HCT116 (cell line): ENCODE results near the gene NEK8. TPM values are rescaled to one million over a fixed set of nuclear protein-coding genes. Genes with fewer than 3 reads are reported as not detected.

Source experiments
- ATAC-seq: fragments of 200-7000 bp; cut with Tn5 transposase; 2 replicates; pipeline ENCODE4 v1.9.1; 2020; ENCODE audit warnings: mild to moderate bottlenecking, moderate library complexity
- BruUV-seq: library from RNA; stranded (reverse); fragments of 400-500 nt; replicated peaks from 2 replicates; lab custom pipeline; 2021; lab: Mats Ljungman, UMichigan
- CTCF ChIA-PET: fragments of 300-600 bp; sonication (Branson Sonifier 250); formaldehyde crosslinking; loops from one replicate; lab custom pipeline; 2021; ENCODE audit warnings: antibody characterized with exemption; lab: Charles Lee
- POLR2A ChIA-PET: fragments of 300-600, 350-600 bp; sonication (Branson Sonifier 250); formaldehyde crosslinking; loops from one replicate; lab custom pipeline; 2021; ENCODE audit warnings: antibody characterized with exemption; lab: Charles Lee
- RAD21 ChIA-PET, 2 experiments: fragments of 300-600 bp; sonication (Branson Sonifier 250); formaldehyde crosslinking; loops; one replicate each; lab custom pipeline; 2023; ENCODE audit warnings: low total read pairs in 2 of 2; ENCODE audit not compliant: uncharacterized antibody in 2 of 2, unreplicated experiment in 2 of 2, low non-redundant PET in 1 of 2; lab: Charles Lee
- DNase-seq: peaks from one replicate; pipeline ENCODE4 v3.0.0-alpha.2; 2010; ENCODE audit warnings: low read depth, low spot score
- H2AFZ ChIP-seq: fragments of 200-600 bp; shearing (Covaris generic), sonication (generic); 2 replicates; pipeline ENCODE4 v1.6.1; 2017; ENCODE audit warnings: low read depth, mixed run types, mixed read lengths, antibody characterized with exemption, low read length; ENCODE audit not compliant: poor library complexity, severe bottlenecking
- H3K27ac ChIP-seq: 2 replicates; pipeline ENCODE4 v1.5.1; 2012; ENCODE audit warnings: low read depth, low read length
- H3K27me3 ChIP-seq: fragments of 200-600 bp; sonication (generic); 2 replicates; pipeline ENCODE4 v1.6.1; 2016; ENCODE audit warnings: mixed run types, low read length, mixed read lengths; ENCODE audit not compliant: insufficient read depth
- H3K36me3 ChIP-seq, 2 experiments: fragments of 200-500 bp in 1 of 2; fragments of 200-600 bp in 1 of 2; sonication (Bioruptor generic) in 1 of 2; sonication (generic) in 1 of 2; 2 replicates each; pipeline versions ENCODE4 v1.5.1 to v1.6.1; 2014 to 2016; ENCODE audit warnings: low read length in 2 of 2, inconsistent platforms in 1 of 2, mixed read lengths in 1 of 2, mixed run types in 1 of 2; ENCODE audit not compliant: insufficient read depth in 2 of 2, control insufficient read depth in 1 of 2
- H3K4me1 ChIP-seq, 2 experiments: fragments of 200-600 bp in 1 of 2; sonication (generic) in 1 of 2; 2 replicates each; pipeline versions ENCODE4 v1.5.1 to v1.6.1; 2012 to 2017; ENCODE audit warnings: low read length in 2 of 2, inconsistent platforms in 1 of 2, mild to moderate bottlenecking in 1 of 2, mixed read lengths in 1 of 2, mixed run types in 1 of 2, moderate library complexity in 1 of 2; ENCODE audit not compliant: insufficient read depth in 2 of 2, control insufficient read depth in 1 of 2
- H3K4me2 ChIP-seq: fragments of 200-600 bp; sonication (generic); 2 replicates; pipeline ENCODE4 v1.6.1; 2017; ENCODE audit warnings: mixed run types, low read length, mixed read lengths
- H3K4me3 ChIP-seq, 2 experiments: fragments of 200-600 bp in 1 of 2; sonication (generic) in 1 of 2; replicated peaks in 1 of 2; 2 replicates each; pipeline ENCODE4 v1.5.1; 2011 to 2016; ENCODE audit warnings: low read length in 2 of 2, control low read depth in 1 of 2, low read depth in 1 of 2, mild to moderate bottlenecking in 1 of 2, mixed read lengths in 1 of 2, mixed run types in 1 of 2
- H3K79me2 ChIP-seq: fragments of 200-600 bp; sonication (generic); 2 replicates; pipeline ENCODE4 v1.6.1; 2017; ENCODE audit warnings: mild to moderate bottlenecking, mixed run types, low read length, moderate library complexity, mixed read lengths; ENCODE audit not compliant: insufficient read depth
- H3K9ac ChIP-seq: fragments of 200-600 bp; sonication (generic); 2 replicates; pipeline ENCODE4 v1.6.1; 2016; ENCODE audit warnings: low read length, mixed read lengths
- H3K9me2 ChIP-seq: fragments of 200-600 bp; sonication (generic), shearing (Covaris generic); 2 replicates; pipeline ENCODE4 v1.6.1; 2017; ENCODE audit warnings: mixed run types, mild to moderate bottlenecking, moderate library complexity; ENCODE audit not compliant: insufficient read depth
- H3K9me3 ChIP-seq, 2 experiments: fragments of 200-500 bp in 1 of 2; fragments of 200-600 bp in 1 of 2; sonication (Bioruptor generic) in 1 of 2; sonication (generic) in 1 of 2; 2 replicates each; pipeline ENCODE4 v1.6.1; 2014 to 2017; ENCODE audit warnings: low read length in 2 of 2, mixed read lengths in 2 of 2, inconsistent platforms in 1 of 2, low read depth in 1 of 2, mild to moderate bottlenecking in 1 of 2, mixed run types in 1 of 2, moderate library complexity in 1 of 2; ENCODE audit not compliant: control insufficient read depth in 1 of 2, insufficient read depth in 1 of 2
- H4K20me1 ChIP-seq: fragments of 200-600 bp; sonication (generic), shearing (Covaris generic); 2 replicates; pipeline ENCODE4 v1.6.1; 2017; ENCODE audit warnings: mixed run types, mild to moderate bottlenecking, moderate library complexity; ENCODE audit not compliant: insufficient read depth
- CBX3 ChIP-seq: IDR thresholded peaks from 2 replicates; pipeline ENCODE4 v1.6.1; 2012; ENCODE audit warnings: low read depth
- CEBPB ChIP-seq: IDR thresholded peaks from 2 replicates; pipeline ENCODE4 v1.6.1; 2012; ENCODE audit warnings: low read depth
- EGR1 ChIP-seq: IDR thresholded peaks from 2 replicates; pipeline ENCODE4 v1.6.1; 2012; ENCODE audit warnings: low read depth
- EZH2phosphoT487 ChIP-seq: fragments of 200-600 bp; IDR thresholded peaks from 2 replicates; pipeline ENCODE4 v1.6.1; 2018; ENCODE audit warnings: antibody characterized with exemption, borderline replicate concordance
- FOSL1 ChIP-seq: IDR thresholded peaks from 2 replicates; pipeline ENCODE4 v1.6.1; 2012; ENCODE audit warnings: low read depth
- JUND ChIP-seq: IDR thresholded peaks from 2 replicates; pipeline ENCODE4 v1.6.1; 2012
- POLR2A ChIP-seq: IDR thresholded peaks from 2 replicates; pipeline ENCODE4 v1.7.0; 2011; ENCODE audit warnings: borderline replicate concordance; ENCODE audit not compliant: insufficient read depth, insufficient read length; ENCODE audit errors: extremely low read depth
- POLR2AphosphoS5 ChIP-seq: IDR thresholded peaks from 2 replicates; pipeline ENCODE4 v1.6.1; 2011; ENCODE audit warnings: mild to moderate bottlenecking, low read depth, low read length, moderate library complexity
- SIN3A ChIP-seq: IDR thresholded peaks from 2 replicates; pipeline ENCODE4 v1.6.1; 2012; ENCODE audit warnings: low read depth
- SP1 ChIP-seq: IDR thresholded peaks from 2 replicates; pipeline ENCODE4 v1.6.1; 2012; ENCODE audit warnings: low read depth
- SRF ChIP-seq: IDR thresholded peaks from 2 replicates; pipeline ENCODE4 v1.6.1; 2012; ENCODE audit warnings: low read depth
- TCF7L2 ChIP-seq: IDR thresholded peaks from 2 replicates; pipeline ENCODE4 v1.7.0; 2011; ENCODE audit warnings: borderline replicate concordance, inconsistent platforms; ENCODE audit not compliant: insufficient read depth, insufficient read length; ENCODE audit errors: extremely low read depth
- YY1 ChIP-seq: IDR thresholded peaks from 2 replicates; pipeline ENCODE4 v1.6.1; 2011; ENCODE audit warnings: low read length, low read depth, moderate library complexity, mild to moderate bottlenecking; ENCODE audit not compliant: insufficient replicate concordance; ENCODE audit errors: extremely low read depth
- ZFX ChIP-seq: fragments of 450-650 bp; IDR thresholded peaks from 2 replicates; pipeline ENCODE4 v1.6.1; 2017
- intact Hi-C: fragments of 100-400 bp; cut with micrococcal nuclease; formaldehyde crosslinking; loops from 2 replicates; pipeline ENCODE4 v1.10.0; 2022
- total RNA-seq: library from RNA; stranded (reverse); gene quantifications from one replicate; pipeline ENCODE4 v1.2.1, GENCODE V29; 2021; ENCODE audit not compliant: unreplicated experiment
- TF ChIP-seq, protein P1 (sequence below): IDR thresholded peaks from 2 replicates; pipeline ENCODE4 v1.6.1; 2012; ENCODE audit warnings: low read depth
- TF ChIP-seq, protein P2 (sequence below): IDR thresholded peaks from 2 replicates; pipeline ENCODE4 v1.6.1; 2011; ENCODE audit warnings: mild to moderate bottlenecking, low read length, moderate library complexity; ENCODE audit not compliant: insufficient replicate concordance; ENCODE audit errors: extremely low read depth
- TF ChIP-seq, protein P3 (sequence below): IDR thresholded peaks from 2 replicates; pipeline ENCODE4 v1.6.1; 2012
- TF ChIP-seq, protein P4 (sequence below): IDR thresholded peaks from 2 replicates; pipeline ENCODE4 v1.6.1; 2012
- TF ChIP-seq, protein P5 (sequence below), 3 experiments: fragments of 200-600 bp in 1 of 3; sonication (generic) in 1 of 3; IDR thresholded peaks in 2 of 3; conservative IDR thresholded peaks in 1 of 3; 2 replicates each; pipeline ENCODE4 v1.5.1; 2012 to 2017; ENCODE audit warnings: low read depth in 2 of 3, low read length in 2 of 3, antibody characterized with exemption in 1 of 3, borderline replicate concordance in 1 of 3, control low read depth in 1 of 3, mild to moderate bottlenecking in 1 of 3, mixed read lengths in 1 of 3, mixed run types in 1 of 3, moderate library complexity in 1 of 3; ENCODE audit not compliant: insufficient read depth in 1 of 3

Gene NEK8
- total RNA-seq, 1 experiment from 2014 or later: 7.0 TPM

DNA sequence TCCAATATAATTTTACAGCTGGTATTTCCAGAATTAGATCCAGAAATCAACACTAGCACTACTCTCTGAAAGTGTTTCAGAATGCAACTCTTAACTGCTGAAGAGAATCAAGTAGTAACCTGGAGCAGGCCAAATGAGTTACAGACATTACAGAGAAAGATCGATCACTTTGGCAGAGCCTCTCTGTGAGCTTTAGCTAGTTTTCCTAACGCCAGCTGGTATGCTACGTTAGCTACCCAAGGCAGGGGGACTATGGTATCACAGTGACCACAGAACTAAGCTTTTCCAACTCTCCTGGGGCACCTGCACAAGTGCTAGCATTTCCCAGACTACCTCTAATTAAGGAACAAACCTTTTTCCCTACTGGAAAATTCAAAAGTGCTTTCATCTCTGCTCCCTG, 45.6 kb downstream of the NEK8 start:
- Histone ChIP-seq H3K4me1 (no peaks in the 10 kb centered on the region), H3K9me2 (no peaks in the 10 kb centered on the region), H3K27ac (no peak overlapping the region), H3K36me3 (no peaks in the 10 kb centered on the region), H3K27me3 (no peaks in the 10 kb centered on the region), H3K9me3 (no peaks in the 10 kb centered on the region), H3K4me2 (no peak overlapping the region), H3K9ac (no peak overlapping the region), H2AFZ (no peak overlapping the region), H4K20me1 (no peaks in the 10 kb centered on the region), H3K4me3 (no peak overlapping the region), H3K79me2 (peaks cover 37% of the 10 kb centered on the region)
- ChIA-PET CTCF (interaction anchor here (4.5 kb wide), 1 partner anchor 10 kb away, joined by 31 read pairs; no protein-coding TSS in a partner anchor), RAD21 (interaction anchor here in 1 of 2 experiments (0.7 kb wide), 1 partner anchor 58 kb away, joined by 3 read pairs; no protein-coding TSS in a partner anchor), POLR2A (interaction anchor here (1.0 to 1.5 kb wide), 2 partner anchors 11 to 14 kb away, joined by 3 read pairs; no protein-coding TSS in a partner anchor)
- TF ChIP-seq CBX3 (no peak), POLR2AphosphoS5 (no peak), FOSL1 (no peak), SIN3A (no peak), EGR1 (no peak), JUND (no peak), SRF (no peak), YY1 (no peak), TCF7L2 (no peak), EZH2phosphoT487 (no peak), ZFX (no peak), CEBPB (no peak), POLR2A (no peak), SP1 (no peak)
- TF ChIP-seq, protein P1, sequence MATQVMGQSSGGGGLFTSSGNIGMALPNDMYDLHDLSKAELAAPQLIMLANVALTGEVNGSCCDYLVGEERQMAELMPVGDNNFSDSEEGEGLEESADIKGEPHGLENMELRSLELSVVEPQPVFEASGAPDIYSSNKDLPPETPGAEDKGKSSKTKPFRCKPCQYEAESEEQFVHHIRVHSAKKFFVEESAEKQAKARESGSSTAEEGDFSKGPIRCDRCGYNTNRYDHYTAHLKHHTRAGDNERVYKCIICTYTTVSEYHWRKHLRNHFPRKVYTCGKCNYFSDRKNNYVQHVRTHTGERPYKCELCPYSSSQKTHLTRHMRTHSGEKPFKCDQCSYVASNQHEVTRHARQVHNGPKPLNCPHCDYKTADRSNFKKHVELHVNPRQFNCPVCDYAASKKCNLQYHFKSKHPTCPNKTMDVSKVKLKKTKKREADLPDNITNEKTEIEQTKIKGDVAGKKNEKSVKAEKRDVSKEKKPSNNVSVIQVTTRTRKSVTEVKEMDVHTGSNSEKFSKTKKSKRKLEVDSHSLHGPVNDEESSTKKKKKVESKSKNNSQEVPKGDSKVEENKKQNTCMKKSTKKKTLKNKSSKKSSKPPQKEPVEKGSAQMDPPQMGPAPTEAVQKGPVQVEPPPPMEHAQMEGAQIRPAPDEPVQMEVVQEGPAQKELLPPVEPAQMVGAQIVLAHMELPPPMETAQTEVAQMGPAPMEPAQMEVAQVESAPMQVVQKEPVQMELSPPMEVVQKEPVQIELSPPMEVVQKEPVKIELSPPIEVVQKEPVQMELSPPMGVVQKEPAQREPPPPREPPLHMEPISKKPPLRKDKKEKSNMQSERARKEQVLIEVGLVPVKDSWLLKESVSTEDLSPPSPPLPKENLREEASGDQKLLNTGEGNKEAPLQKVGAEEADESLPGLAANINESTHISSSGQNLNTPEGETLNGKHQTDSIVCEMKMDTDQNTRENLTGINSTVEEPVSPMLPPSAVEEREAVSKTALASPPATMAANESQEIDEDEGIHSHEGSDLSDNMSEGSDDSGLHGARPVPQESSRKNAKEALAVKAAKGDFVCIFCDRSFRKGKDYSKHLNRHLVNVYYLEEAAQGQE: no peak
- TF ChIP-seq, protein P2, sequence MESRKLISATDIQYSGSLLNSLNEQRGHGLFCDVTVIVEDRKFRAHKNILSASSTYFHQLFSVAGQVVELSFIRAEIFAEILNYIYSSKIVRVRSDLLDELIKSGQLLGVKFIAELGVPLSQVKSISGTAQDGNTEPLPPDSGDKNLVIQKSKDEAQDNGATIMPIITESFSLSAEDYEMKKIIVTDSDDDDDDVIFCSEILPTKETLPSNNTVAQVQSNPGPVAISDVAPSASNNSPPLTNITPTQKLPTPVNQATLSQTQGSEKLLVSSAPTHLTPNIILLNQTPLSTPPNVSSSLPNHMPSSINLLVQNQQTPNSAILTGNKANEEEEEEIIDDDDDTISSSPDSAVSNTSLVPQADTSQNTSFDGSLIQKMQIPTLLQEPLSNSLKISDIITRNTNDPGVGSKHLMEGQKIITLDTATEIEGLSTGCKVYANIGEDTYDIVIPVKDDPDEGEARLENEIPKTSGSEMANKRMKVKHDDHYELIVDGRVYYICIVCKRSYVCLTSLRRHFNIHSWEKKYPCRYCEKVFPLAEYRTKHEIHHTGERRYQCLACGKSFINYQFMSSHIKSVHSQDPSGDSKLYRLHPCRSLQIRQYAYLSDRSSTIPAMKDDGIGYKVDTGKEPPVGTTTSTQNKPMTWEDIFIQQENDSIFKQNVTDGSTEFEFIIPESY: no peak
- TF ChIP-seq, protein P3, sequence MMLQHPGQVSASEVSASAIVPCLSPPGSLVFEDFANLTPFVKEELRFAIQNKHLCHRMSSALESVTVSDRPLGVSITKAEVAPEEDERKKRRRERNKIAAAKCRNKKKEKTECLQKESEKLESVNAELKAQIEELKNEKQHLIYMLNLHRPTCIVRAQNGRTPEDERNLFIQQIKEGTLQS: no peak
- TF ChIP-seq, protein P4, sequence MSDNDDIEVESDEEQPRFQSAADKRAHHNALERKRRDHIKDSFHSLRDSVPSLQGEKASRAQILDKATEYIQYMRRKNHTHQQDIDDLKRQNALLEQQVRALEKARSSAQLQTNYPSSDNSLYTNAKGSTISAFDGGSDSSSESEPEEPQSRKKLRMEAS: no peak
- TF ChIP-seq, protein P5, sequence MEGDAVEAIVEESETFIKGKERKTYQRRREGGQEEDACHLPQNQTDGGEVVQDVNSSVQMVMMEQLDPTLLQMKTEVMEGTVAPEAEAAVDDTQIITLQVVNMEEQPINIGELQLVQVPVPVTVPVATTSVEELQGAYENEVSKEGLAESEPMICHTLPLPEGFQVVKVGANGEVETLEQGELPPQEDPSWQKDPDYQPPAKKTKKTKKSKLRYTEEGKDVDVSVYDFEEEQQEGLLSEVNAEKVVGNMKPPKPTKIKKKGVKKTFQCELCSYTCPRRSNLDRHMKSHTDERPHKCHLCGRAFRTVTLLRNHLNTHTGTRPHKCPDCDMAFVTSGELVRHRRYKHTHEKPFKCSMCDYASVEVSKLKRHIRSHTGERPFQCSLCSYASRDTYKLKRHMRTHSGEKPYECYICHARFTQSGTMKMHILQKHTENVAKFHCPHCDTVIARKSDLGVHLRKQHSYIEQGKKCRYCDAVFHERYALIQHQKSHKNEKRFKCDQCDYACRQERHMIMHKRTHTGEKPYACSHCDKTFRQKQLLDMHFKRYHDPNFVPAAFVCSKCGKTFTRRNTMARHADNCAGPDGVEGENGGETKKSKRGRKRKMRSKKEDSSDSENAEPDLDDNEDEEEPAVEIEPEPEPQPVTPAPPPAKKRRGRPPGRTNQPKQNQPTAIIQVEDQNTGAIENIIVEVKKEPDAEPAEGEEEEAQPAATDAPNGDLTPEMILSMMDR (IDR thresholded peaks at IDR 0.05 in 2 of 3, conservative IDR thresholded peaks at IDR 0.05 in 1 of 3; ENCODE audit: borderline replicate concordance in 1 of 3, insufficient read depth in 1 of 3, low read depth in 2 of 3, low read length in 2 of 3): no peak
- intact Hi-C loops: no loop called here
- no peak for DNase-seq
- no peak for ATAC-seq
- BruUV-seq: no TSS peak
